GM23248 (cell line): ENCODE measurements around the gene DNAH8. TPM values are rescaled to one million over a fixed set of nuclear protein-coding genes. Genes with fewer than 3 reads are reported as not detected.

Source experiments
- DNase-seq: peaks from one replicate; pipeline ENCODE4 v3.0.0-alpha.2; 2015
- H2AFZ ChIP-seq: fragments of 200-600 bp; sonication (generic); 2 replicates; pipeline ENCODE4 v1.6.1; 2016; ENCODE audit warnings: antibody characterized with exemption
- H3F3A ChIP-seq: fragments of 200-600 bp; sonication (generic); 2 replicates; pipeline ENCODE4 v1.6.1; 2016; ENCODE audit warnings: mild to moderate bottlenecking, antibody characterized with exemption, mixed run types; ENCODE audit not compliant: insufficient read depth
- H3K27ac ChIP-seq: fragments of 200-600 bp; sonication (generic); 2 replicates; pipeline ENCODE4 v1.5.1; 2016; ENCODE audit warnings: mild to moderate bottlenecking
- H3K27me3 ChIP-seq: fragments of 200-600 bp; sonication (generic); replicated peaks from 2 replicates; pipeline ENCODE4 v1.6.1; 2016; ENCODE audit warnings: mild to moderate bottlenecking; ENCODE audit not compliant: insufficient read depth
- H3K36me3 ChIP-seq: fragments of 200-600 bp; sonication (generic); 2 replicates; pipeline ENCODE4 v1.6.1; 2016; ENCODE audit warnings: low read depth, mild to moderate bottlenecking
- H3K4me1 ChIP-seq: fragments of 200-600 bp; sonication (generic); 2 replicates; pipeline ENCODE4 v1.6.1; 2016; ENCODE audit warnings: mild to moderate bottlenecking; ENCODE audit not compliant: insufficient read depth
- H3K4me2 ChIP-seq: fragments of 200-600 bp; sonication (generic); one replicate; pipeline ENCODE4 v1.6.1; 2016; ENCODE audit warnings: mild to moderate bottlenecking; ENCODE audit not compliant: unreplicated experiment
- H3K4me3 ChIP-seq: fragments of 200-600 bp; sonication (generic); 2 replicates; pipeline ENCODE4 v1.5.1; 2016; ENCODE audit warnings: mild to moderate bottlenecking
- H3K79me2 ChIP-seq: fragments of 200-600 bp; sonication (generic); 2 replicates; pipeline ENCODE4 v1.6.1; 2016; ENCODE audit warnings: mild to moderate bottlenecking; ENCODE audit not compliant: insufficient read depth
- H3K9ac ChIP-seq: fragments of 200-600 bp; sonication (generic); 2 replicates; pipeline ENCODE4 v1.6.1; 2016; ENCODE audit warnings: mild to moderate bottlenecking
- H3K9me2 ChIP-seq: fragments of 200-600 bp; sonication (generic); 2 replicates; pipeline ENCODE4 v1.6.1; 2016; ENCODE audit warnings: mixed run types, mild to moderate bottlenecking, moderate library complexity; ENCODE audit not compliant: insufficient read depth
- H3K9me3 ChIP-seq: fragments of 200-600 bp; sonication (generic); one replicate; pipeline ENCODE4 v1.6.1; 2017; ENCODE audit warnings: low read depth
- H4K20me1 ChIP-seq: fragments of 200-600 bp; sonication (generic); 2 replicates; pipeline ENCODE4 v1.6.0; 2016; ENCODE audit not compliant: insufficient read depth
- EZH2 ChIP-seq: fragments of 200-600 bp; sonication (generic); IDR thresholded peaks from 2 replicates; pipeline ENCODE4 v1.6.1; 2018; ENCODE audit warnings: antibody characterized with exemption, mild to moderate bottlenecking; ENCODE audit not compliant: insufficient read depth, poor library complexity, severe bottlenecking
- EZH2phosphoT487 ChIP-seq: fragments of 200-600 bp; sonication (generic); IDR thresholded peaks from 2 replicates; pipeline ENCODE4 v1.6.1; 2018; ENCODE audit warnings: antibody characterized with exemption, moderate library complexity, mild to moderate bottlenecking, low read depth; ENCODE audit not compliant: insufficient read depth
- WGBS, 2 experiments: methylation state at CpG; one replicate each; pipeline ENCODE4 v1.1.6; 2015 to 2017; ENCODE audit warnings: low lambda C conversion rate in 2 of 2, low coverage in 1 of 2; ENCODE audit errors: missing lambda C conversion rate in 2 of 2; 5-methylcytosine and 5-hydroxymethylcytosine counted together
- in situ Hi-C: fragments of 300-500 bp; cut with MboI; formaldehyde crosslinking; loops from 2 replicates; pipeline ENCODE4 v1.15.0; 2020
- polyA plus RNA-seq: library from polyadenylated mRNA; unstranded; fragments of >200 nt; fragmentation: Nextera tagmentation; extraction: Ambion mirVana; gene quantifications from 2 replicates; pipeline ENCODE4 v1.2.1, GENCODE V29; 2016
- total RNA-seq: library from RNA; depleted of rRNA; stranded (reverse); fragments of >200 nt; shearing (Covaris generic); gene quantifications from 2 replicates; pipeline ENCODE4 v1.2.3, GENCODE V29; 2014

DNAH8 gene
- total and polyA plus RNA-seq, 2 experiments from 2014 or later, result not detected

- Histone ChIP-seq H3K36me3 (no peaks in the 10 kb centered on the region), H3K79me2 (peaks cover 46% of the 10 kb centered on the region), H3K9me2 (no peaks in the 10 kb centered on the region), H3K4me1 (no peaks in the 10 kb centered on the region), H3K27me3 (peaks cover 9% of the 10 kb centered on the region; the same call in 1 of the 2 replicates), H3K4me3 (peak within 1 kb of the TSS; percentile 83), H3K9ac (peak within 1 kb of the TSS; percentile 93), H3K27ac (peak within 1 kb of the TSS; percentile 79), H3K9me3 (no peaks in the 10 kb centered on the region), H4K20me1 (no peaks in the 10 kb centered on the region), H2AFZ (peak within 1 kb of the TSS; percentile 88), H3K4me2 (peak within 1 kb of the TSS; percentile 90), H3F3A (no peaks in the 10 kb centered on the region)
- WGBS, 2 experiments, result 1 to 2% methylated on average over 52 to 53 of the region's 53 CpGs
- in situ Hi-C loops, result no loop called here
- peak; percentile 100 for DNase-seq
- no peak for TF ChIP-seq EZH2phosphoT487
- TF ChIP-seq EZH2, result no peak
These were observed 12.3 kb upstream of the DNAH8 start, which contains the start of gene GLO1 for GRCh38 chr6:38702558-38703397. TSS of gene GLO1 (minus strand) at chr6:38703145. CDS start at chr6:38703054, 91 bp downstream.

- H4K20me1 ChIP-seq, result no peaks in the 10 kb centered on the region
- H3K9me3 ChIP-seq, result no peaks in the 10 kb centered on the region
- no peaks in the 10 kb centered on the region for H3F3A ChIP-seq
- H3K36me3 ChIP-seq, result no peaks in the 10 kb centered on the region
- no peak overlapping the region for H3K4me3 ChIP-seq
- in situ Hi-C loops, result no loop called here
- no peak overlapping the region for H3K9ac ChIP-seq
- 88 to 92% methylated on average over 5 of the region's 5 CpGs for WGBS, 2 experiments
- no peaks in the 10 kb centered on the region for H3K4me1 ChIP-seq
- H3K27ac ChIP-seq, result no peak overlapping the region
- peak; percentile 24 for DNase-seq
- H3K9me2 ChIP-seq, result no peaks in the 10 kb centered on the region
- peak overlapping the region; percentile 88 for H2AFZ ChIP-seq
- H3K79me2 ChIP-seq, result peaks cover 36% of the 10 kb centered on the region
- TF ChIP-seq EZH2phosphoT487, result no peak
- TF ChIP-seq EZH2, result no peak
- H3K4me2 ChIP-seq, result no peak overlapping the region
- H3K27me3 ChIP-seq, result peaks cover 9% of the 10 kb centered on the region; the same call in 1 of the 2 replicates
These were observed 11.0 kb upstream of the DNAH8 start for GRCh38 chr6:38703949-38704590.

- Histone ChIP-seq H3K27ac (no peak overlapping the region), H3K9ac (no peak overlapping the region), H3F3A (no peaks in the 10 kb centered on the region), H3K4me2 (no peak overlapping the region), H4K20me1 (no peaks in the 10 kb centered on the region), H3K4me1 (no peaks in the 10 kb centered on the region), H3K36me3 (no peaks in the 10 kb centered on the region), H3K4me3 (no peak overlapping the region), H3K79me2 (peaks cover 17% of the 10 kb centered on the region), H3K27me3 (peaks cover 9% of the 10 kb centered on the region; the same call in 1 of the 2 replicates), H3K9me3 (no peaks in the 10 kb centered on the region), H2AFZ (no peak overlapping the region), H3K9me2 (no peaks in the 10 kb centered on the region)
- TF ChIP-seq EZH2 (no peak), EZH2phosphoT487 (no peak)
- 45 to 50% methylated on average over 2 of the region's 2 CpGs for WGBS, 2 experiments
- in situ Hi-C loops, result no loop called here
- DNase-seq, result no peak
These were observed 9.2 kb upstream of the DNAH8 start for GRCh38 chr6:38705924-38706323.

- Histone ChIP-seq H3K27me3 (peaks cover 9% of the 10 kb centered on the region), H3K9ac (no peak overlapping the region), H3K9me2 (no peaks in the 10 kb centered on the region), H3K4me1 (no peaks in the 10 kb centered on the region), H3F3A (no peaks in the 10 kb centered on the region), H4K20me1 (no peaks in the 10 kb centered on the region), H3K79me2 (no peaks in the 10 kb centered on the region), H3K27ac (no peak overlapping the region), H3K36me3 (no peaks in the 10 kb centered on the region), H3K4me3 (no peak overlapping the region), H3K4me2 (no peak overlapping the region), H3K9me3 (no peaks in the 10 kb centered on the region), H2AFZ (no peak overlapping the region)
- in situ Hi-C loops, result no loop called here
- TF ChIP-seq EZH2phosphoT487 (no peak), EZH2 (no peak)
- DNase-seq, result no peak
- WGBS, 2 experiments, result 50% methylated on average over 2 of the region's 2 CpGs
These were observed 6.6 kb upstream of the DNAH8 start for GRCh38 chr6:38708496-38708895.
